GM19238 (cell line): ENCODE results near the gene AHDC1.

Experiments
- DNase-seq: peaks from one replicate; pipeline ENCODE4 v3.0.0; 2011; ENCODE audit warnings: low spot score; ENCODE audit not compliant: insufficient read length

Gene AHDC1

GRCh38 chr1:27489501-27489972 lies 114.4 kb downstream of the AHDC1 start:
- no peak for DNase-seq

GRCh38 chr1:27487966-27488884 lies 115.7 kb downstream of the AHDC1 start:
- no peak for DNase-seq

GRCh38 chr1:27485363-27485762 lies 118.6 kb downstream of the AHDC1 start:
- DNase-seq = no peak
